H1 (cell line): ENCODE data around the gene CDH8. TPM values are rescaled to one million over a fixed set of nuclear protein-coding genes. Genes with fewer than 3 reads are reported as not detected.
A peak's percentile ranks its signal among the peaks of the same experiment; 100 is the strongest.

Source experiments
- CTCF ChIA-PET: fragments of 300-600 bp; sonication (Branson Sonifier 250); formaldehyde crosslinking; loops from one replicate; lab custom pipeline; 2021; ENCODE audit not compliant: partially characterized antibody; lab: Charles Lee
- POLR2A ChIA-PET: fragments of 300-600 bp; sonication (Branson Sonifier 250); formaldehyde crosslinking; loops from one replicate; lab custom pipeline; 2021; ENCODE audit warnings: inconsistent platforms; ENCODE audit not compliant: partially characterized antibody; lab: Charles Lee
- DNase-seq, 2 experiments: peaks; one replicate each; pipeline versions ENCODE4 v3.0.0 to v3.0.0-alpha.2; 2010 to 2022; ENCODE audit warnings: low spot score in 2 of 2, low read depth in 1 of 2, mixed read lengths in 1 of 2
- FAIRE-seq: peaks from 2 replicates; lab custom pipeline; 2011; peaks lifted over from hg19 to GRCh38; lab: Jason Lieb, UNC
- H2AFZ ChIP-seq: 2 replicates; pipeline ENCODE4 v1.8.1; 2012; ENCODE audit warnings: low read length, inconsistent platforms
- H2AK5ac ChIP-seq: 2 replicates; pipeline ENCODE4 v1.6.1; 2013; ENCODE audit warnings: low read depth, low read length
- H2BK120ac ChIP-seq: replicated peaks from 2 replicates; pipeline ENCODE3; 2013; ENCODE audit warnings: low read depth, low read length, inconsistent platforms
- H2BK12ac ChIP-seq: 2 replicates; pipeline ENCODE4 v1.6.1; 2013; ENCODE audit warnings: low read depth, low read length
- H2BK15ac ChIP-seq: 2 replicates; pipeline ENCODE4 v1.6.1; 2013; ENCODE audit warnings: low read length
- H2BK20ac ChIP-seq: 2 replicates; pipeline ENCODE4 v1.6.1; 2013; ENCODE audit warnings: low read length
- H2BK5ac ChIP-seq: 2 replicates; pipeline ENCODE4 v1.6.1; 2013; ENCODE audit warnings: low read depth, low read length
- H3K14ac ChIP-seq: 2 replicates; pipeline ENCODE4 v1.6.1; 2013; ENCODE audit warnings: inconsistent platforms; ENCODE audit not compliant: insufficient read length
- H3K18ac ChIP-seq: 2 replicates; pipeline ENCODE4 v1.6.1; 2013; ENCODE audit warnings: low read length; ENCODE audit errors: extremely low read depth
- H3K23ac ChIP-seq: 2 replicates; pipeline ENCODE4 v1.6.1; 2013; ENCODE audit warnings: inconsistent platforms; ENCODE audit not compliant: insufficient read length
- H3K23me2 ChIP-seq: 2 replicates; pipeline ENCODE4 v1.6.1; 2013; ENCODE audit warnings: low read depth, low read length
- H3K27ac ChIP-seq: 2 replicates; pipeline ENCODE4 v1.6.1; 2011; ENCODE audit warnings: low read depth, low read length, inconsistent platforms
- H3K27me3 ChIP-seq, 4 experiments: replicated peaks in 1 of 4; 1 replicate in 1 of 4; 2 replicates in 3 of 4; pipeline versions ENCODE4 v1.6.1 to v1.8.1; 2011 to 2013; ENCODE audit warnings: low read length in 3 of 4, mild to moderate bottlenecking in 3 of 4, inconsistent platforms in 2 of 4, mixed read lengths in 2 of 4, moderate library complexity in 1 of 4; ENCODE audit not compliant: control insufficient read depth in 3 of 4, insufficient read depth in 3 of 4; ENCODE audit errors: extremely low read depth in 1 of 4
- H3K36me3 ChIP-seq, 4 experiments: 2 replicates each; pipeline versions ENCODE4 v1.6.1 to v1.8.1; 2011 to 2013; ENCODE audit warnings: mild to moderate bottlenecking in 4 of 4, low read length in 3 of 4, moderate library complexity in 2 of 4, control low read depth in 1 of 4, inconsistent platforms in 1 of 4; ENCODE audit not compliant: insufficient read depth in 4 of 4, control insufficient read depth in 2 of 4
- H3K4ac ChIP-seq: replicated peaks from 2 replicates; pipeline ENCODE3; 2013; ENCODE audit warnings: low read length, low read depth, mixed read lengths, inconsistent platforms; ENCODE audit not compliant: insufficient read length
- H3K4me1 ChIP-seq, 4 experiments: replicated peaks in 1 of 4; 1 replicate in 1 of 4; 2 replicates in 3 of 4; pipeline versions ENCODE4 v1.6.1 to v1.8.1; 2011 to 2013; ENCODE audit warnings: low read length in 3 of 4, inconsistent platforms in 2 of 4, mixed read lengths in 1 of 4; ENCODE audit not compliant: insufficient read depth in 4 of 4, control insufficient read depth in 3 of 4
- H3K4me2 ChIP-seq, 2 experiments: 2 replicates each; pipeline versions ENCODE4 v1.6.1 to v1.8.1; 2011 to 2013; ENCODE audit warnings: low read depth in 2 of 2, low read length in 2 of 2, control low read depth in 1 of 2, inconsistent platforms in 1 of 2, mild to moderate bottlenecking in 1 of 2; ENCODE audit not compliant: insufficient read depth in 1 of 2
- H3K4me3 ChIP-seq, 4 experiments: fragments of 200-600, 300-600 bp in 1 of 4; sonication (generic), shearing (Covaris generic), sonication (Bioruptor Twin) in 1 of 4; 2 replicates each; pipeline versions ENCODE4 v1.5.1 to v1.8.1; 2011 to 2016; ENCODE audit warnings: low read length in 4 of 4, low read depth in 3 of 4, control low read depth in 2 of 4, inconsistent platforms in 2 of 4, mild to moderate bottlenecking in 2 of 4, mixed read lengths in 1 of 4, moderate library complexity in 1 of 4; ENCODE audit not compliant: insufficient read depth in 2 of 4; ENCODE audit errors: extremely low read depth in 1 of 4
- H3K56ac ChIP-seq: replicated peaks from 2 replicates; pipeline ENCODE3; 2013; ENCODE audit warnings: low read depth, mild to moderate bottlenecking, mixed read lengths, low read length, inconsistent platforms; ENCODE audit not compliant: insufficient read length
- H3K79me1 ChIP-seq: 2 replicates; pipeline ENCODE4 v1.6.1; 2013; ENCODE audit warnings: low read depth, low read length, control low read depth
- H3K79me2 ChIP-seq, 2 experiments: 2 replicates each; pipeline versions ENCODE4 v1.6.1 to v1.8.1; 2012 to 2013; ENCODE audit warnings: low read length in 2 of 2, mild to moderate bottlenecking in 2 of 2, inconsistent platforms in 1 of 2; ENCODE audit not compliant: insufficient read depth in 2 of 2, control insufficient read depth in 1 of 2
- H3K9ac ChIP-seq, 4 experiments: replicated peaks in 1 of 4; 1 replicate in 1 of 4; 2 replicates in 3 of 4; pipeline versions ENCODE4 v1.6.1 to v1.8.1; 2011 to 2013; ENCODE audit warnings: low read depth in 3 of 4, low read length in 3 of 4, control low read depth in 2 of 4, mild to moderate bottlenecking in 2 of 4, moderate library complexity in 2 of 4, inconsistent platforms in 1 of 4; ENCODE audit errors: extremely low read depth in 1 of 4
- H3K9me3 ChIP-seq, 2 experiments: 2 replicates each; pipeline versions ENCODE4 v1.6.1 to v1.8.1; 2012 to 2013; ENCODE audit warnings: mild to moderate bottlenecking in 2 of 2, moderate library complexity in 2 of 2, control low read depth in 1 of 2, inconsistent platforms in 1 of 2, low read depth in 1 of 2, low read length in 1 of 2, mixed read lengths in 1 of 2; ENCODE audit not compliant: insufficient read depth in 2 of 2
- H4K20me1 ChIP-seq, 2 experiments: replicated peaks in 1 of 2; 2 replicates each; pipeline versions ENCODE3 to v1.8.1; 2011 to 2013; ENCODE audit warnings: inconsistent platforms in 2 of 2, low read length in 2 of 2, mild to moderate bottlenecking in 1 of 2; ENCODE audit not compliant: insufficient read depth in 2 of 2, control insufficient read depth in 1 of 2
- H4K5ac ChIP-seq: 2 replicates; pipeline ENCODE4 v1.6.1; 2013; ENCODE audit warnings: low read length, low read depth, mixed read lengths, inconsistent platforms; ENCODE audit not compliant: insufficient read length
- H4K8ac ChIP-seq: 2 replicates; pipeline ENCODE4 v1.8.0; 2013; ENCODE audit warnings: mild to moderate bottlenecking, moderate library complexity, low read length, inconsistent platforms; ENCODE audit not compliant: insufficient read depth; ENCODE audit errors: extremely low read depth
- H4K91ac ChIP-seq: replicated peaks from 2 replicates; pipeline ENCODE3; 2013; ENCODE audit warnings: low read length, mixed read lengths, inconsistent platforms; ENCODE audit not compliant: insufficient read length
- CHD2 ChIP-seq: IDR thresholded peaks from 2 replicates; pipeline ENCODE4 v1.6.1; 2012; ENCODE audit warnings: low read length, improper control_type of control experiment
- CREB1 ChIP-seq: IDR thresholded peaks from 2 replicates; pipeline ENCODE4 v1.6.1; 2012; ENCODE audit warnings: inconsistent platforms
- JUN ChIP-seq: IDR thresholded peaks from 2 replicates; pipeline ENCODE4 v1.6.1; 2011; ENCODE audit warnings: low read depth, mild to moderate bottlenecking, improper control_type of control experiment, low read length
- POLR2A ChIP-seq, 2 experiments: IDR thresholded peaks; 1 replicate in 1 of 2; 2 replicates in 1 of 2; pipeline ENCODE4 v1.6.1; 2011; ENCODE audit warnings: low read depth in 2 of 2, low read length in 2 of 2, mild to moderate bottlenecking in 2 of 2; ENCODE audit errors: control extremely low read depth in 1 of 2
- RAD21 ChIP-seq, 2 experiments: IDR thresholded peaks in 1 of 2; conservative IDR thresholded peaks in 1 of 2; 2 replicates each; pipeline ENCODE4 v1.6.1; 2011; ENCODE audit warnings: low read depth in 2 of 2, low read length in 2 of 2, improper control_type of control experiment in 1 of 2, inconsistent platforms in 1 of 2, mild to moderate bottlenecking in 1 of 2, moderate library complexity in 1 of 2
- TAF7 ChIP-seq: optimal IDR thresholded peaks from 2 replicates; pipeline ENCODE3; 2011; ENCODE audit warnings: low read depth, mild to moderate bottlenecking, inconsistent platforms, low read length, moderate library complexity, borderline replicate concordance
- WGBS, 2 experiments: shearing (Covaris generic) in 1 of 2; methylation state at CpG; one replicate each; pipeline versions ENCODE4 v1.1.6 to v1.1.7; 2013 to 2015; ENCODE audit warnings: low lambda C conversion rate in 2 of 2, mixed read lengths in 2 of 2, inconsistent platforms in 1 of 2, low coverage in 1 of 2, missing lambda C conversion rate in 1 of 2; ENCODE audit not compliant: insufficient replicate concordance in 2 of 2, insufficient coverage in 1 of 2, insufficient read length in 1 of 2; ENCODE audit errors: extremely low coverage in 1 of 2, missing lambda C conversion rate in 1 of 2; 5-methylcytosine and 5-hydroxymethylcytosine counted together
- polyA plus RNA-seq, 7 experiments: library from polyadenylated mRNA; depleted of rRNA in 3 of 7; stranded (reverse) in 5 of 7; unstranded in 2 of 7; fragments of >200 nt in 5 of 7; fragments of 200-250 nt in 2 of 7; gene quantifications; 1 replicate in 5 of 7; 2 replicates in 1 of 7; 4 replicates in 1 of 7; pipeline versions ENCODE4 v1.2.1 to v1.2.3, GENCODE V29; 2011 to 2013; ENCODE audit warnings: missing spikeins in 2 of 7, mixed read lengths in 2 of 7
- total RNA-seq: library from RNA; stranded (reverse); fragmentation: NEBNext Ultra II Directional; extraction: Animal tissue kit (Norgen Biotek cat#: 25700); gene quantifications from 2 replicates; pipeline ENCODE4 v1.2.1, GENCODE V29; 2021

The CDH8 gene
- total and polyA plus RNA-seq, 2 of the 8 experiments (the other 6 are each of a cell fraction or from before 2014, with no cell fraction given), result 7.7 to 8.4 TPM

- Histone ChIP-seq H2BK20ac (no peak overlapping the region), H3K23me2 (no peaks in the 10 kb centered on the region), H2AFZ (no peak overlapping the region), H4K5ac (no peak overlapping the region), H2BK5ac (no peak overlapping the region), H3K4ac (no peak overlapping the region), H2BK15ac (no peak overlapping the region), H4K8ac (no peak overlapping the region), H3K4me3 (no peak overlapping the region), H3K18ac (no peak overlapping the region), H2BK12ac (no peak overlapping the region), H3K27ac (no peak overlapping the region), H3K9me3 (no peaks in the 10 kb centered on the region), H3K56ac (no peak overlapping the region), H3K23ac (no peak overlapping the region), H3K9ac (peak overlapping the region in 1 of 4 experiments; percentile 34; a peak in 1 of 7 replicates), H3K4me1 (peaks cover 1 to 14% (median 13%) of the 10 kb centered on the region in 4 experiments; a peak in 6 of 7 replicates), H3K79me2 (no peaks in the 10 kb centered on the region), H3K79me1 (no peaks in the 10 kb centered on the region), H4K91ac (no peak overlapping the region), H3K36me3 (no peaks in the 10 kb centered on the region), H2AK5ac (no peak overlapping the region), H3K27me3 (no peaks in the 10 kb centered on the region), H2BK120ac (no peak overlapping the region), H3K14ac (no peak overlapping the region), H4K20me1 (no peaks in the 10 kb centered on the region), H3K4me2 (no peak overlapping the region)
- ChIA-PET POLR2A (no interaction called here), CTCF (interaction anchor here (1.1 to 1.2 kb wide), 2 partner anchors 8 to 135 kb away, joined by 3 read pairs; no protein-coding TSS in a partner anchor)
- 97% methylated on average over 3 of the region's 3 CpGs; no CpG with 5 or more reads in 1 of the 2 experiments for WGBS, 2 experiments
- no peak for DNase-seq
- TF ChIP-seq POLR2A (IDR thresholded peaks at IDR 0.05; ENCODE audit: control extremely low read depth in 1 of 2, low read depth in 2 of 2, low read length in 2 of 2) (no peak), CREB1 (no peak), JUN (no peak), RAD21 (IDR thresholded peaks at IDR 0.05 in 1 of 2, conservative IDR thresholded peaks at IDR 0.05 in 1 of 2; ENCODE audit: low read depth in 2 of 2, low read length in 2 of 2) (no peak), TAF7 (no peak), CHD2 (no peak)
- FAIRE-seq, result no peak
Measured at GRCh38 chr16:62060089-62060488, 23.9 kb upstream of the CDH8 start.
